H9 (cell line): ENCODE measurements around the gene DSEL. TPM values are rescaled to one million over a fixed set of nuclear protein-coding genes. Genes with fewer than 3 reads are reported as not detected.

Experiments used
- DNase-seq: peaks from one replicate; pipeline ENCODE4 v3.0.0-alpha.2; 2017
- H2AFZ ChIP-seq: one replicate; pipeline ENCODE4 v1.6.1; 2013; ENCODE audit warnings: mild to moderate bottlenecking, low read length, control low read depth, moderate library complexity
- H2AK5ac ChIP-seq: 2 replicates; pipeline ENCODE4 v1.6.1; 2013; ENCODE audit warnings: low read length, control low read depth, mixed read lengths; ENCODE audit not compliant: insufficient read length
- H2BK120ac ChIP-seq: one replicate; pipeline ENCODE4 v1.6.1; 2013; ENCODE audit warnings: low read depth, mild to moderate bottlenecking, low read length, control low read depth, inconsistent platforms; ENCODE audit not compliant: poor library complexity, severe bottlenecking
- H2BK12ac ChIP-seq: 2 replicates; pipeline ENCODE4 v1.6.1; 2013; ENCODE audit warnings: low read length, control low read depth, mixed read lengths, low read depth; ENCODE audit not compliant: insufficient read length
- H2BK15ac ChIP-seq: 2 replicates; pipeline ENCODE4 v1.6.1; 2013; ENCODE audit warnings: low read depth, low read length, control low read depth
- H2BK20ac ChIP-seq: one replicate; pipeline ENCODE4 v1.6.1; 2013; ENCODE audit warnings: low read depth, mild to moderate bottlenecking, low read length, control low read depth, inconsistent platforms; ENCODE audit not compliant: poor library complexity, severe bottlenecking
- H2BK5ac ChIP-seq: 2 replicates; pipeline ENCODE4 v1.6.1; 2013; ENCODE audit warnings: low read length, control low read depth, mixed read lengths; ENCODE audit not compliant: insufficient read length
- H3K14ac ChIP-seq: 2 replicates; pipeline ENCODE4 v1.6.1; 2013; ENCODE audit warnings: low read length, control low read depth; ENCODE audit not compliant: insufficient read depth
- H3K18ac ChIP-seq: 2 replicates; pipeline ENCODE4 v1.6.1; 2013; ENCODE audit warnings: low read depth, mild to moderate bottlenecking, mixed read lengths, low read length, control low read depth; ENCODE audit not compliant: insufficient read length
- H3K23ac ChIP-seq: 2 replicates; pipeline ENCODE4 v1.6.1; 2013; ENCODE audit warnings: low read length, control low read depth, mixed read lengths, low read depth; ENCODE audit not compliant: insufficient read length
- H3K23me2 ChIP-seq: 2 replicates; pipeline ENCODE4 v1.6.1; 2013; ENCODE audit warnings: low read depth, mild to moderate bottlenecking, mixed read lengths, low read length, control low read depth; ENCODE audit not compliant: insufficient read length, poor library complexity, severe bottlenecking
- H3K27ac ChIP-seq: 2 replicates; pipeline ENCODE4 v1.5.1; 2013; ENCODE audit warnings: low read length, control low read depth, mixed read lengths, low read depth; ENCODE audit not compliant: insufficient read length
- H3K27me3 ChIP-seq: 2 replicates; pipeline ENCODE4 v1.6.1; 2013; ENCODE audit warnings: low read length, control low read depth, inconsistent platforms; ENCODE audit not compliant: insufficient read depth
- H3K4ac ChIP-seq: 2 replicates; pipeline ENCODE4 v1.6.1; 2013; ENCODE audit warnings: low read depth, mild to moderate bottlenecking, control low read depth, inconsistent platforms, low read length, moderate library complexity
- H3K4me1 ChIP-seq: 2 replicates; pipeline ENCODE4 v1.6.1; 2013; ENCODE audit warnings: low read length, control low read depth, inconsistent platforms; ENCODE audit not compliant: insufficient read depth
- H3K4me2 ChIP-seq: 2 replicates; pipeline ENCODE4 v1.6.1; 2013; ENCODE audit warnings: low read length, control low read depth, mixed read lengths; ENCODE audit not compliant: insufficient read length, insufficient read depth
- H3K56ac ChIP-seq: 2 replicates; pipeline ENCODE4 v1.6.1; 2013; ENCODE audit warnings: low read depth, mild to moderate bottlenecking, mixed read lengths, low read length, control low read depth; ENCODE audit not compliant: insufficient read length
- H3K79me1 ChIP-seq: 2 replicates; pipeline ENCODE4 v1.6.1; 2013; ENCODE audit warnings: low read depth, mild to moderate bottlenecking, moderate library complexity, low read length, control low read depth, inconsistent platforms; ENCODE audit not compliant: insufficient read depth, poor library complexity, severe bottlenecking
- H3K79me2 ChIP-seq: 2 replicates; pipeline ENCODE4 v1.6.1; 2013; ENCODE audit warnings: low read length, control low read depth, inconsistent platforms; ENCODE audit not compliant: insufficient read depth
- H3K9ac ChIP-seq: 2 replicates; pipeline ENCODE4 v1.6.1; 2013; ENCODE audit warnings: low read length, control low read depth, mixed read lengths; ENCODE audit not compliant: insufficient read length; ENCODE audit errors: extremely low read depth
- H3K9me3 ChIP-seq: one replicate; pipeline ENCODE4 v1.6.1; 2013; ENCODE audit warnings: low read depth, low read length, inconsistent platforms; ENCODE audit not compliant: control insufficient read depth
- H3T11ph ChIP-seq: one replicate; pipeline ENCODE4 v1.6.1; 2013; ENCODE audit warnings: mild to moderate bottlenecking, low read length, control low read depth, inconsistent platforms
- H4K20me1 ChIP-seq: one replicate; pipeline ENCODE4 v1.6.1; 2013; ENCODE audit not compliant: control insufficient read depth, insufficient read length, insufficient read depth
- H4K5ac ChIP-seq: 2 replicates; pipeline ENCODE4 v1.6.1; 2013; ENCODE audit warnings: low read depth, mild to moderate bottlenecking, mixed read lengths, low read length, control low read depth; ENCODE audit not compliant: insufficient read length
- H4K8ac ChIP-seq: replicated peaks from 2 replicates; pipeline ENCODE4 v1.6.1; 2013; ENCODE audit warnings: low read length, control low read depth, mixed read lengths, low read depth; ENCODE audit not compliant: insufficient read length
- H4K91ac ChIP-seq: 2 replicates; pipeline ENCODE4 v1.6.1; 2013; ENCODE audit warnings: low read depth, mild to moderate bottlenecking, moderate library complexity, mixed read lengths, low read length, control low read depth; ENCODE audit not compliant: insufficient read length
- H3K27ac Mint-ChIP-seq, 3 experiments: 2 replicates in 2 of 3; 3 replicates in 1 of 3; pipeline ENCODE4 v1.8.0; 2020 to 2021; ENCODE audit warnings: mixed read lengths in 3 of 3, mild to moderate bottlenecking in 1 of 3, moderate library complexity in 1 of 3
- H3K27me3 Mint-ChIP-seq: 2 replicates; pipeline ENCODE4 v1.8.0; 2021; ENCODE audit warnings: low read depth, mild to moderate bottlenecking, moderate library complexity, mixed read lengths
- H3K36me3 Mint-ChIP-seq, 3 experiments: 2 replicates in 2 of 3; 3 replicates in 1 of 3; pipeline ENCODE4 v1.8.0; 2020 to 2021; ENCODE audit warnings: low read depth in 3 of 3, mixed read lengths in 3 of 3; ENCODE audit not compliant: insufficient read depth in 1 of 3
- H3K4me1 Mint-ChIP-seq, 2 experiments: 2 replicates each; pipeline ENCODE4 v1.8.0; 2020; ENCODE audit warnings: mixed read lengths in 2 of 2
- H3K4me3 Mint-ChIP-seq, 2 experiments: 2 replicates in 1 of 2; 3 replicates in 1 of 2; pipeline ENCODE4 v1.8.0; 2020 to 2021; ENCODE audit warnings: mild to moderate bottlenecking in 2 of 2, mixed read lengths in 2 of 2, moderate library complexity in 1 of 2
- H3K9me3 Mint-ChIP-seq, 2 experiments: 2 replicates in 1 of 2; 3 replicates in 1 of 2; pipeline ENCODE4 v1.8.0; 2020; ENCODE audit warnings: mild to moderate bottlenecking in 2 of 2, mixed read lengths in 2 of 2, moderate library complexity in 1 of 2
- CTCF ChIP-seq: fragments of 200-600 bp; sonication (generic); conservative IDR thresholded peaks from 3 replicates; pipeline ENCODE4 v1.8.0; 2021; ENCODE audit warnings: antibody characterized with exemption, mild to moderate bottlenecking
- total RNA-seq: library from RNA; stranded (reverse); gene quantifications from 2 replicates; pipeline ENCODE4 v1.2.1, GENCODE V29; 2021

DSEL gene
- total RNA-seq, 1 experiment from 2014 or later, result 6.0 TPM

- no peak overlapping the region for H3K4ac ChIP-seq
- no peaks in the 10 kb centered on the region for H4K20me1 ChIP-seq
- H3K27ac Mint-ChIP-seq, result no peak overlapping the region
- H3K23me2 ChIP-seq, result no peaks in the 10 kb centered on the region
- H4K8ac ChIP-seq, result no peak overlapping the region
- peaks cover 17 to 21% of the 10 kb centered on the region in 2 experiments for H3K4me1 Mint-ChIP-seq
- no peak overlapping the region for H3K4me2 ChIP-seq
- no peak for TF ChIP-seq CTCF
- H3T11ph ChIP-seq, result no peak overlapping the region
- H2BK12ac ChIP-seq, result no peak overlapping the region
- no peaks in the 10 kb centered on the region for H3K27me3 ChIP-seq
- no peaks in the 10 kb centered on the region for H3K4me1 ChIP-seq
- H3K56ac ChIP-seq, result no peak overlapping the region
- peaks cover 3 to 4% of the 10 kb centered on the region in 2 experiments; a peak in 2 of 5 replicates for H3K9me3 Mint-ChIP-seq
- H2BK5ac ChIP-seq, result no peak overlapping the region
- no peak overlapping the region for H2AFZ ChIP-seq
- H3K36me3 Mint-ChIP-seq, result no peaks in the 10 kb centered on the region; a peak in 1 of 7 replicates
- no peak overlapping the region for H2AK5ac ChIP-seq
- no peak overlapping the region for H4K5ac ChIP-seq
- no peak overlapping the region for H3K27ac ChIP-seq
- H3K14ac ChIP-seq, result no peak overlapping the region
- no peaks in the 10 kb centered on the region for H3K79me2 ChIP-seq
- no peaks in the 10 kb centered on the region for H3K79me1 ChIP-seq
- no peak overlapping the region for H3K9ac ChIP-seq
- H3K23ac ChIP-seq, result no peak overlapping the region
- DNase-seq, result no peak
- no peak overlapping the region for H2BK20ac ChIP-seq
- H2BK120ac ChIP-seq, result no peak overlapping the region
- H4K91ac ChIP-seq, result no peak overlapping the region
- H3K4me3 Mint-ChIP-seq, result no peak overlapping the region
- no peaks in the 10 kb centered on the region for H3K27me3 Mint-ChIP-seq
- no peak overlapping the region for H2BK15ac ChIP-seq
- H3K18ac ChIP-seq, result no peak overlapping the region
- H3K9me3 ChIP-seq, result no peaks in the 10 kb centered on the region
Observed at GRCh38 chr18:67468038-67468437, 48.5 kb downstream of the DSEL start.
